K562 (cell line): ENCODE measurements around the gene FIS1. TPM values are rescaled to one million over a fixed set of nuclear protein-coding genes. Genes with fewer than 3 reads are reported as not detected.

Experiments used
- ARID1B ChIP-seq: fragments of 450-650 bp; IDR thresholded peaks from 2 replicates; pipeline ENCODE4 v1.6.1; 2016; ENCODE audit warnings: antibody characterized with exemption, mild to moderate bottlenecking, inconsistent platforms
- EP400 ChIP-seq: fragments of 450-650 bp; IDR thresholded peaks from 2 replicates; pipeline ENCODE4 v1.6.1; 2017; ENCODE audit warnings: antibody characterized with exemption, mild to moderate bottlenecking, moderate library complexity
- EZH2 ChIP-seq: IDR thresholded peaks from 2 replicates; pipeline ENCODE4 v1.6.1; 2012; ENCODE audit warnings: low read depth, mild to moderate bottlenecking, inconsistent platforms, low read length, borderline replicate concordance
- FOXA1 ChIP-seq: fragments of 450-650 bp; IDR thresholded peaks from 2 replicates; pipeline ENCODE4 v1.6.1; 2016; ENCODE audit warnings: mild to moderate bottlenecking, borderline replicate concordance
- GABPA ChIP-seq: fragments of 200-800 bp; sonication (Bioruptor generic); conservative IDR thresholded peaks from 2 replicates; pipeline ENCODE4 v1.6.1; 2016; ENCODE audit warnings: low read depth, missing genetic modification characterization, missing compliant biosample characterization
- HCFC1 ChIP-seq: IDR thresholded peaks from 2 replicates; pipeline ENCODE4 v1.6.1; 2012; ENCODE audit warnings: low read depth, low read length, improper control_type of control experiment
- MEF2D ChIP-seq: conservative IDR thresholded peaks from 2 replicates; pipeline ENCODE4 v1.6.1; 2016; ENCODE audit warnings: low read depth, missing genetic modification characterization, missing compliant biosample characterization
- MYNN ChIP-seq, 2 experiments: sonication (generic); formaldehyde crosslinking in 1 of 2; IDR thresholded peaks; 2 replicates each; pipeline versions ENCODE4 v1.5.0 to v1.6.1; 2016 to 2020; ENCODE audit warnings: antibody characterized with exemption in 1 of 2, missing genetic modification reagents in 1 of 2
- PHB ChIP-seq: fragments of 250-450 bp; sonication (Bioruptor Pico); IDR thresholded peaks from 2 replicates; pipeline ENCODE4 v1.5.0; 2021
- RAD51 ChIP-seq: fragments of 450-650 bp; IDR thresholded peaks from 2 replicates; pipeline ENCODE4 v1.7.1; 2016; ENCODE audit warnings: low read depth, mild to moderate bottlenecking, borderline replicate concordance
- RBM14 ChIP-seq: fragments of 200-400 bp; formaldehyde crosslinking; IDR thresholded peaks from 2 replicates; pipeline ENCODE4 v1.6.1; 2018; ENCODE audit warnings: low read depth, mild to moderate bottlenecking, low read length, moderate library complexity, borderline replicate concordance; ENCODE audit not compliant: insufficient read depth
- RHOXF2B ChIP-seq: fragments of 250-450 bp; sonication (Bioruptor Pico); conservative IDR thresholded peaks from 2 replicates; pipeline ENCODE4 v1.5.1; 2021
- SMAD2 ChIP-seq: fragments of 150-350 bp; IDR thresholded peaks from 2 replicates; pipeline ENCODE4 v1.6.1; 2014; ENCODE audit warnings: low read depth, mild to moderate bottlenecking, low read length
- SOX6 ChIP-seq: fragments of 450-650 bp; IDR thresholded peaks from 2 replicates; pipeline ENCODE4 v1.6.1; 2014; ENCODE audit warnings: mild to moderate bottlenecking
- SRSF9 ChIP-seq: fragments of 200-400 bp; formaldehyde crosslinking; IDR thresholded peaks from 2 replicates; pipeline ENCODE4 v1.6.1; 2017; ENCODE audit warnings: low read depth, low read length, borderline replicate concordance
- TCF7L2 ChIP-seq: fragments of 150-350 bp; IDR thresholded peaks from 2 replicates; pipeline ENCODE4 v1.6.1; 2016; ENCODE audit warnings: low read depth, mild to moderate bottlenecking, low read length, moderate library complexity
- THRB ChIP-seq: fragments of 450-650 bp; formaldehyde crosslinking; conservative IDR thresholded peaks from 2 replicates; pipeline ENCODE4 v1.4.0; 2022; ENCODE audit warnings: mild to moderate bottlenecking, missing genetic modification characterization
- XRCC5 ChIP-seq: fragments of 200-400 bp; formaldehyde crosslinking; IDR thresholded peaks from 2 replicates; pipeline ENCODE4 v1.6.1; 2017; ENCODE audit warnings: low read depth, mild to moderate bottlenecking, low read length
- ZNF263 ChIP-seq: sonication (generic); formaldehyde crosslinking; IDR thresholded peaks from 2 replicates; pipeline ENCODE4 v1.8.0; 2022; ENCODE audit warnings: mild to moderate bottlenecking, missing genetic modification reagents, borderline replicate concordance
- ZNF354B ChIP-seq: fragments of 250-450 bp; sonication (Bioruptor Pico); IDR thresholded peaks from 2 replicates; pipeline ENCODE4 v1.4.0; 2020
- ZNF445 ChIP-seq: fragments of 250-450 bp; sonication (Bioruptor Pico); IDR thresholded peaks from 2 replicates; pipeline ENCODE4 v1.4.0; 2020; ENCODE audit warnings: low read depth, mild to moderate bottlenecking, moderate library complexity
- polyA plus RNA-seq, 8 experiments: library from polyadenylated mRNA; depleted of rRNA in 4 of 8; stranded (reverse) in 5 of 8; unstranded in 3 of 8; fragments of >200 nt; fragmentation: Nextera tagmentation in 2 of 8; fragmentation: Illumina TruSeq in 1 of 8; extraction: Ambion mirVana in 2 of 8; extraction: Trizol in 1 of 8; gene quantifications; 2 replicates each; pipeline versions ENCODE4 v1.2.1 to v1.2.3, GENCODE V29; 2011 to 2014; ENCODE audit warnings: inconsistent platforms in 1 of 8, missing spikeins in 1 of 8
- total RNA-seq, 7 experiments: library from RNA; depleted of rRNA in 6 of 7; stranded (reverse); fragments of >200 nt in 6 of 7; fragmentation: Illumina TruSeq in 2 of 7; extraction: Trizol in 2 of 7; gene quantifications; 2 replicates each; pipeline versions ENCODE4 v1.2.1 to v1.2.3, GENCODE V29; 2011 to 2021; ENCODE audit warnings: low replicate concordance in 1 of 7
- TF ChIP-seq, protein P1 (sequence below): fragments of 450-650 bp; formaldehyde crosslinking; IDR thresholded peaks from 2 replicates; pipeline ENCODE4 v1.4.0; 2020; ENCODE audit warnings: mild to moderate bottlenecking, mixed read lengths
- TF ChIP-seq, protein P2 (sequence below), 3 experiments: IDR thresholded peaks in 2 of 3; conservative IDR thresholded peaks in 1 of 3; 2 replicates each; pipeline ENCODE4 v1.5.1; 2011 to 2012; ENCODE audit warnings: low read length in 3 of 3, mild to moderate bottlenecking in 3 of 3, control low read depth in 2 of 3, improper control_type of control experiment in 1 of 3, inconsistent platforms in 1 of 3, low read depth in 1 of 3, mixed read lengths in 1 of 3, moderate library complexity in 1 of 3; ENCODE audit not compliant: insufficient read depth in 2 of 3

FIS1 gene
- total and polyA plus RNA-seq, 9 of the 15 experiments (the other 6 are each of a cell fraction or from before 2014, with no cell fraction given) = 86.0 to 257 (median 144) TPM

DNA sequence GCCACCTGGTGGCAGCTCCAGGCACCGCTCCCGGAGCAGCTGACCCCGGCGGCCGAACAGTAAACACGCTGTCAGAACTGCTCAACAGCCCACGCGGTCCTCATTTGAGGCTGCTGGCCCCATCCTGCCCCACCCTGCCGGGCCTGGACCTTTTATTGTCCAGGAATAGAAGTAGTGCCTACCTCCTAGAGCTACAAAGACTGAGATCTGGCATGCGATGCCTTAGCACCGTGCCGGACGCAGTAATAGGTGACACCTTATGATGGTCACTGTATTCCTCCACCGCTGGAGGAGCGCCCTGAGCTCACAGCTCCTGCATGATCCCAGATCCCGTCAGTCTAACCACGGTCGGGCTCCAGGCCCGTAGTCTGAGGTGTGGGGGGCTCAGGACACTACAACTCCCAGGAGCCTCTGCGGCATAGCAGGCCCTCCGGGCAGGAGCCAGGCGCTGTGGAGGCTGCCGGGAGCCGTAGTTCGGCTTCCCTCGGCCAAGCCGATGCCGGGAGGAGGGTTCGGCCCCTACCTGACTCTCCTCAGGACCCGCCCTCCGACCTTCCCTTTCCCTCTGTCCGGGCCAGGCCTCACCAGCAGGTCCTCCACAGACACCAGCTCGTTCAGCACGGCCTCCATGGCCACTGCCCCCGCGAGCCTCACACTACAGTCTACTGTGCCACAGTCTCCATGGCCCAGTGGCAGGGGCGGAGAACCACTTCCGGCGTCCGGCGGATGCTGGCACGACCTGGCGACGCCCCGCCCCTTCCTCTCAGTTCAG is at the start of gene FIS1 (continued):
- TF ChIP-seq, protein P1, sequence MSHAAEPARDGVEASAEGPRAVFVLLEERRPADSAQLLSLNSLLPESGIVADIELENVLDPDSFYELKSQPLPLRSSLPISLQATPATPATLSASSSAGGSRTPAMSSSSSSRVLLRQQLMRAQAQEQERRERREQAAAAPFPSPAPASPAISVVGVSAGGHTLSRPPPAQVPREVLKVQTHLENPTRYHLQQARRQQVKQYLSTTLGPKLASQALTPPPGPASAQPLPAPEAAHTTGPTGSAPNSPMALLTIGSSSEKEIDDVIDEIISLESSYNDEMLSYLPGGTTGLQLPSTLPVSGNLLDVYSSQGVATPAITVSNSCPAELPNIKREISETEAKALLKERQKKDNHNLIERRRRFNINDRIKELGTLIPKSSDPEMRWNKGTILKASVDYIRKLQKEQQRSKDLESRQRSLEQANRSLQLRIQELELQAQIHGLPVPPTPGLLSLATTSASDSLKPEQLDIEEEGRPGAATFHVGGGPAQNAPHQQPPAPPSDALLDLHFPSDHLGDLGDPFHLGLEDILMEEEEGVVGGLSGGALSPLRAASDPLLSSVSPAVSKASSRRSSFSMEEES (CRISPR knock-in tag) = no peak
- TF ChIP-seq XRCC5 (0 out of 2 replicates have a peak, but pooled peaks have one; percentile 59), ZNF354B (no peak), EZH2 (no peak), RHOXF2B (CRISPR knock-in tag) (no peak), ZNF263 (CRISPR knock-in tag) (peak; percentile 41; the same call in 1 of the 2 replicates), THRB (CRISPR knock-in tag) (no peak), RAD51 (no peak; the same call in 1 of the 2 replicates), MYNN (IDR thresholded peaks at IDR 0.05) (peak; percentile 57), MYNN (CRISPR knock-in tag; IDR thresholded peaks at IDR 0.05) (no peak), PHB (CRISPR knock-in tag) (no peak), SMAD2 (no peak), RBM14 (no peak), EP400 (peak; percentile 91), SOX6 (0 out of 2 replicates have a peak, but pooled peaks have one; percentile 6), FOXA1 (no peak), ARID1B (no peak; the same call in 1 of the 2 replicates), HCFC1 (peak; percentile 97), GABPA (peak; percentile 98), ZNF445 (CRISPR knock-in tag) (0 out of 2 replicates have a peak, but pooled peaks have one; percentile 70), TCF7L2 (no peak), MEF2D (tag) (0 out of 2 replicates have a peak, but pooled peaks have one; percentile 37), SRSF9 (no peak)
- TF ChIP-seq, protein P2, sequence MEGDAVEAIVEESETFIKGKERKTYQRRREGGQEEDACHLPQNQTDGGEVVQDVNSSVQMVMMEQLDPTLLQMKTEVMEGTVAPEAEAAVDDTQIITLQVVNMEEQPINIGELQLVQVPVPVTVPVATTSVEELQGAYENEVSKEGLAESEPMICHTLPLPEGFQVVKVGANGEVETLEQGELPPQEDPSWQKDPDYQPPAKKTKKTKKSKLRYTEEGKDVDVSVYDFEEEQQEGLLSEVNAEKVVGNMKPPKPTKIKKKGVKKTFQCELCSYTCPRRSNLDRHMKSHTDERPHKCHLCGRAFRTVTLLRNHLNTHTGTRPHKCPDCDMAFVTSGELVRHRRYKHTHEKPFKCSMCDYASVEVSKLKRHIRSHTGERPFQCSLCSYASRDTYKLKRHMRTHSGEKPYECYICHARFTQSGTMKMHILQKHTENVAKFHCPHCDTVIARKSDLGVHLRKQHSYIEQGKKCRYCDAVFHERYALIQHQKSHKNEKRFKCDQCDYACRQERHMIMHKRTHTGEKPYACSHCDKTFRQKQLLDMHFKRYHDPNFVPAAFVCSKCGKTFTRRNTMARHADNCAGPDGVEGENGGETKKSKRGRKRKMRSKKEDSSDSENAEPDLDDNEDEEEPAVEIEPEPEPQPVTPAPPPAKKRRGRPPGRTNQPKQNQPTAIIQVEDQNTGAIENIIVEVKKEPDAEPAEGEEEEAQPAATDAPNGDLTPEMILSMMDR (IDR thresholded peaks at IDR 0.05 in 2 of 3, conservative IDR thresholded peaks at IDR 0.05 in 1 of 3; ENCODE audit: insufficient read depth in 2 of 3, low read depth in 1 of 3, low read length in 3 of 3) = peak; percentile 87 to 97 (median 95)
